Peyer's patch (tissue), 4 donors: ENCODE results near the gene MAP2K3.
"Not testable (repeated sequence)": the region's sequence is repeated elsewhere in the genome, so short reads cannot be mapped to it uniquely, and the experiment has no call there.

Experiments used
- POLR2A ChIP-seq, 2 donors: fragments of 450-650 bp; IDR thresholded peaks; one replicate each; pipeline ENCODE4 v1.5.1; 2017; ENCODE audit warnings: antibody characterized with exemption in 2 of 2, mild to moderate bottlenecking in 2 of 2, moderate library complexity in 2 of 2
- TF ChIP-seq, protein P1 (sequence below), 6 experiments: fragments of 450-650 bp in 4 of 6; fragments of 200-600 bp in 2 of 6; sonication (generic) in 1 of 6; IDR thresholded peaks; one replicate each; pipeline ENCODE4 v1.5.1; 2017 to 2019; ENCODE audit warnings: antibody characterized with exemption in 6 of 6, mild to moderate bottlenecking in 3 of 6, moderate library complexity in 1 of 6

DNA sequence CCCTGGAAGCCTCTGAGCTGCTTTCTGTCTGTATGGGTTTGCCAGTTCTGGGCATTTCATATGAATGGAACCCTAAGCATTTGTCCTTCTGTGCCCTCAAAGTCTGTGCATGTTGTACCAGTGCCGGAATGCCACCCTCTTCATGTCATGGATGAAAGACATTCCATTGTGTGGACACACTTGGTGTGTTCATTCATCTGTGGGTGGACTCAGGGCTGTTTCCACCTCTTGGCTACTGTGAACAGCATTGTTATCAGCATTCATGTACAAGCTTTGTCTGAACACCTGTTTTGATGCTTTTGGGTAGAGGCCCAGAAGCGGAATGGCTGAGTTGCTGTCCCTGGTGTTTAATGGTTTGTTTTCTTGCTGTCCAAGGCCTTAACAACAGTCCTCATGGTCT is 61.6 kb downstream of the MAP2K3 start:
- TF ChIP-seq, protein P1, sequence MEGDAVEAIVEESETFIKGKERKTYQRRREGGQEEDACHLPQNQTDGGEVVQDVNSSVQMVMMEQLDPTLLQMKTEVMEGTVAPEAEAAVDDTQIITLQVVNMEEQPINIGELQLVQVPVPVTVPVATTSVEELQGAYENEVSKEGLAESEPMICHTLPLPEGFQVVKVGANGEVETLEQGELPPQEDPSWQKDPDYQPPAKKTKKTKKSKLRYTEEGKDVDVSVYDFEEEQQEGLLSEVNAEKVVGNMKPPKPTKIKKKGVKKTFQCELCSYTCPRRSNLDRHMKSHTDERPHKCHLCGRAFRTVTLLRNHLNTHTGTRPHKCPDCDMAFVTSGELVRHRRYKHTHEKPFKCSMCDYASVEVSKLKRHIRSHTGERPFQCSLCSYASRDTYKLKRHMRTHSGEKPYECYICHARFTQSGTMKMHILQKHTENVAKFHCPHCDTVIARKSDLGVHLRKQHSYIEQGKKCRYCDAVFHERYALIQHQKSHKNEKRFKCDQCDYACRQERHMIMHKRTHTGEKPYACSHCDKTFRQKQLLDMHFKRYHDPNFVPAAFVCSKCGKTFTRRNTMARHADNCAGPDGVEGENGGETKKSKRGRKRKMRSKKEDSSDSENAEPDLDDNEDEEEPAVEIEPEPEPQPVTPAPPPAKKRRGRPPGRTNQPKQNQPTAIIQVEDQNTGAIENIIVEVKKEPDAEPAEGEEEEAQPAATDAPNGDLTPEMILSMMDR (IDR thresholded peaks at IDR 0.05) = not testable (repeated sequence)
- TF ChIP-seq POLR2A (IDR thresholded peaks at IDR 0.05) = not testable (repeated sequence)
